ENCODE results near the gene MAPKAP1.

MAPKAP1 gene

GRCh38 chr9:125549039-125549438, 158.0 kb downstream of the MAPKAP1 start:
- TF ChIP-seq ZFX (IDR thresholded peaks at IDR 0.05): no peak
- TF ChIP-seq, protein P1, sequence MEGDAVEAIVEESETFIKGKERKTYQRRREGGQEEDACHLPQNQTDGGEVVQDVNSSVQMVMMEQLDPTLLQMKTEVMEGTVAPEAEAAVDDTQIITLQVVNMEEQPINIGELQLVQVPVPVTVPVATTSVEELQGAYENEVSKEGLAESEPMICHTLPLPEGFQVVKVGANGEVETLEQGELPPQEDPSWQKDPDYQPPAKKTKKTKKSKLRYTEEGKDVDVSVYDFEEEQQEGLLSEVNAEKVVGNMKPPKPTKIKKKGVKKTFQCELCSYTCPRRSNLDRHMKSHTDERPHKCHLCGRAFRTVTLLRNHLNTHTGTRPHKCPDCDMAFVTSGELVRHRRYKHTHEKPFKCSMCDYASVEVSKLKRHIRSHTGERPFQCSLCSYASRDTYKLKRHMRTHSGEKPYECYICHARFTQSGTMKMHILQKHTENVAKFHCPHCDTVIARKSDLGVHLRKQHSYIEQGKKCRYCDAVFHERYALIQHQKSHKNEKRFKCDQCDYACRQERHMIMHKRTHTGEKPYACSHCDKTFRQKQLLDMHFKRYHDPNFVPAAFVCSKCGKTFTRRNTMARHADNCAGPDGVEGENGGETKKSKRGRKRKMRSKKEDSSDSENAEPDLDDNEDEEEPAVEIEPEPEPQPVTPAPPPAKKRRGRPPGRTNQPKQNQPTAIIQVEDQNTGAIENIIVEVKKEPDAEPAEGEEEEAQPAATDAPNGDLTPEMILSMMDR (conservative IDR thresholded peaks at IDR 0.05): no peak
- no peak overlapping the region for H3K27ac ChIP-seq

- H3K27ac ChIP-seq: no peak overlapping the region
- TF ChIP-seq, protein P1 (conservative IDR thresholded peaks at IDR 0.05): no peak
- no peak for TF ChIP-seq ZFX (IDR thresholded peaks at IDR 0.05)
These were observed 158.9 kb downstream of the MAPKAP1 start for GRCh38 chr9:125548141-125548540.

DNA sequence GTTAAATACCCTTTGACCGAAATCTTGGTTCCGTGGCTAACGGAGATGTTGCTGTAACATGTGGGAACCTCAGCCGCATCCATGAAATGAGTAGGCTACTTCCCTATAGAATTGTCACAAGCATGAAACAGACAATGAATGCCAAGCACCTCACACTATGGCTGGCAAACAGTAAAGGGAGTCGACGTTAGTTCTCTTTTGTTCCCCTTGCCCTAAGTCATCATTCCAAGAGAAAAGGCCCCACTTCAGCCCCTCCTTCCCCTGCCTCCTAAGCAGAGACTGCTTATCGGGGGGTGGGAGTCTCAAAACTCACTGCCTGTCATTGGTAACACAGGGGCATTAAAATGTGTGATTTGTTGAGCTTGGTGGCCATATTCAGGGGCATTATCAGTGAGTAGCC, 159.6 kb downstream of the MAPKAP1 start:
- no peak overlapping the region for H3K27ac ChIP-seq
- no peak for TF ChIP-seq ZFX (IDR thresholded peaks at IDR 0.05)
- TF ChIP-seq, protein P1 (conservative IDR thresholded peaks at IDR 0.05): no peak

- TF ChIP-seq, protein P1 (conservative IDR thresholded peaks at IDR 0.05): no peak
- TF ChIP-seq ZFX (IDR thresholded peaks at IDR 0.05): no peak
These were observed 161.2 kb downstream of the MAPKAP1 start for GRCh38 chr9:125545845-125546244.

DNA sequence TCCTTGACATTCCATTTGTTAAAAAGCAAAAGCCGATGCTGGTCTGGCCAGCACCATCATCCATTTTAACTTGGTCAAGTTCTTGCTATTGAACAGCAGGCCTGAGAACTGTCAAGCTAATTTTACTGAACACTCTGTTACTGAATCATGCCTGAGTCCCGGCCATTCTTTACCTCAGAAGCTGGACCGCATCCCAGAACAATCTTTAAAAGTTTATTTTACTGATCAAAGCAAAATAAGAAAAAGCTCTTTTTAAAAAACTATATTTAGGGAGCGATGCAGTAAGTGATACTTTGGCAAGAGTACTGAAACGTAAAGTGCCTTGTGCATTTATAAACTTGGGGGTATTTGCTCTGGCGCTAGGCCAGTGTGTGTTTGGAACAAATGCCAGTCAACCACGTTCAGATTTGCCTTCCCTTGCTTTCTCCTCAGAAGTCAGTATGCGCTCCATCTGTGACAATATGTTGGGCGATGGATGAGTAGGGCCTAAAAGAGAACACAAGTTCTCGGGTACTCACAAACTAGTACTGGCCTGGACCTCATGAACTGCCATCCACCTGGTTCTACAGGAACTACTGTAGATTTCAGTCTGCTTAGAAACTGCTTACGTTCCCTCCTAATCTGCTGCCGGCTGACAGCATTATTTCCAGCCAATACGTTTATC, 161.9 kb downstream of the MAPKAP1 start:
- TF ChIP-seq ZFX (IDR thresholded peaks at IDR 0.05): no peak
- TF ChIP-seq, protein P1 (conservative IDR thresholded peaks at IDR 0.05): no peak
- peak overlapping the region; percentile 54; the same call in 1 of the 2 replicates for H3K27ac ChIP-seq

More at GRCh38 chr9:125545845-125546244, 161.2 kb downstream of the MAPKAP1 start:
- no peak overlapping the region; the same call in 1 of the 2 replicates for H3K27ac ChIP-seq

- TF ChIP-seq, protein P1 (conservative IDR thresholded peaks at IDR 0.05): no peak
- no peak for TF ChIP-seq ZFX (IDR thresholded peaks at IDR 0.05)
- H3K27ac ChIP-seq: peak overlapping the region; percentile 54; the same call in 1 of the 2 replicates
These were observed 162.5 kb downstream of the MAPKAP1 start for GRCh38 chr9:125544484-125544883.

GRCh38 chr9:125541840-125542243, 165.2 kb downstream of the MAPKAP1 start:
- no peak overlapping the region for H3K27ac ChIP-seq
- TF ChIP-seq, protein P1 (conservative IDR thresholded peaks at IDR 0.05): no peak
- no peak for TF ChIP-seq ZFX (IDR thresholded peaks at IDR 0.05)

Data from C4-2B (cell line).